ENCODE measurements around the gene ABCB6.

ABCB6 gene

GRCh38 chr2:219168526-219168925 lies 50.2 kb downstream of the ABCB6 start:
- Histone ChIP-seq H3K27me3 (ENCODE audit: insufficient read depth, low read depth, severe bottlenecking) (no peaks in the 10 kb centered on the region), H3K4me3 (ENCODE audit: low read depth, low read length) (no peak overlapping the region), H3K9me3 (ENCODE audit: severe bottlenecking) (no peaks in the 10 kb centered on the region), H3K36me3 (peaks cover 8% of the 10 kb centered on the region), H3K27ac (no peak overlapping the region)
- no peak for DNase-seq
- TF ChIP-seq CTCF (IDR thresholded peaks at IDR 0.05; ENCODE audit: low read depth, low read length): no peak

GRCh38 chr2:219167997-219168396 lies 50.8 kb downstream of the ABCB6 start:
- DNase-seq: no peak
- H3K27me3 ChIP-seq (ENCODE audit: insufficient read depth, low read depth, severe bottlenecking): no peaks in the 10 kb centered on the region
- peaks cover 3% of the 10 kb centered on the region for H3K36me3 ChIP-seq
- TF ChIP-seq CTCF (IDR thresholded peaks at IDR 0.05; ENCODE audit: low read depth, low read length): no peak
- no peaks in the 10 kb centered on the region for H3K9me3 ChIP-seq (ENCODE audit: severe bottlenecking)
- no peak overlapping the region for H3K4me3 ChIP-seq (ENCODE audit: low read depth, low read length)
- no peak overlapping the region for H3K27ac ChIP-seq

GRCh38 chr2:219165058-219165911 lies 53.5 kb downstream of the ABCB6 start:
- Histone ChIP-seq H3K9me3 (ENCODE audit: severe bottlenecking) (no peaks in the 10 kb centered on the region), H3K4me3 (ENCODE audit: low read depth, low read length) (no peak overlapping the region), H3K27ac (no peak overlapping the region), H3K27me3 (ENCODE audit: insufficient read depth, low read depth, severe bottlenecking) (no peaks in the 10 kb centered on the region), H3K36me3 (no peaks in the 10 kb centered on the region)
- TF ChIP-seq CTCF (IDR thresholded peaks at IDR 0.05; ENCODE audit: low read depth, low read length): no peak
- no peak for DNase-seq

- Histone ChIP-seq H3K27me3 (ENCODE audit: insufficient read depth, low read depth, severe bottlenecking) (no peaks in the 10 kb centered on the region), H3K4me3 (ENCODE audit: low read depth, low read length) (no peak overlapping the region), H3K36me3 (no peaks in the 10 kb centered on the region), H3K27ac (no peak overlapping the region), H3K9me3 (ENCODE audit: severe bottlenecking) (no peaks in the 10 kb centered on the region)
- TF ChIP-seq CTCF (IDR thresholded peaks at IDR 0.05; ENCODE audit: low read depth, low read length): no peak
- no peak for DNase-seq
These were observed 55.6 kb downstream of the ABCB6 start for GRCh38 chr2:219163156-219163555.

- no peaks in the 10 kb centered on the region for H3K9me3 ChIP-seq (ENCODE audit: severe bottlenecking)
- TF ChIP-seq CTCF (IDR thresholded peaks at IDR 0.05; ENCODE audit: low read depth, low read length): no peak
- peak overlapping the region; percentile 78 for H3K4me3 ChIP-seq (ENCODE audit: low read depth, low read length)
- no peak for DNase-seq
- no peaks in the 10 kb centered on the region for H3K27me3 ChIP-seq (ENCODE audit: insufficient read depth, low read depth, severe bottlenecking)
- peaks cover 17% of the 10 kb centered on the region for H3K36me3 ChIP-seq
- no peak overlapping the region; the same call in 1 of the 2 replicates for H3K27ac ChIP-seq
These were observed 57.7 kb downstream of the ABCB6 start for GRCh38 chr2:219161097-219161496.
